Measurements from ENCODE around the gene STOML1.
A peak's percentile ranks its signal among the peaks of the same experiment; 100 is the strongest.

The STOML1 gene

GRCh38 chr15:74007820-74008371, 15.8 kb upstream of the STOML1 start:
- Histone ChIP-seq H3K79me2 (ENCODE audit: insufficient read depth, low read length) (no peaks in the 10 kb centered on the region), H3F3A (ENCODE audit: insufficient read depth, low read length) (no peaks in the 10 kb centered on the region), H3K27me3 (ENCODE audit: insufficient read depth, low read length) (no peaks in the 10 kb centered on the region), H4K20me1 (ENCODE audit: insufficient read depth, low read length) (no peaks in the 10 kb centered on the region), H3K27ac (ENCODE audit: low read depth, low read length, poor library complexity, severe bottlenecking) (peak overlapping the region; percentile 76), H3K36me3 (ENCODE audit: insufficient read depth, low read length) (peaks cover 36% of the 10 kb centered on the region), H3K4me3 (ENCODE audit: low read depth, low read length, poor library complexity, severe bottlenecking) (peak overlapping the region; percentile 12), H3K9ac (ENCODE audit: low read length) (peak overlapping the region; percentile 19; the same call in 1 of the 2 replicates), H3K4me2 (ENCODE audit: low read length) (peak overlapping the region; percentile 38; the same call in 1 of the 2 replicates), H3K9me3 (ENCODE audit: low read length) (peaks cover 6% of the 10 kb centered on the region; the same call in 1 of the 2 replicates), H3K9me2 (ENCODE audit: low read depth, low read length) (no peaks in the 10 kb centered on the region), H3K4me1 (ENCODE audit: insufficient read depth, low read length, severe bottlenecking) (peaks cover 20% of the 10 kb centered on the region), H2AFZ (ENCODE audit: low read length) (no peak overlapping the region)
- TF ChIP-seq EZH2 (IDR thresholded peaks at IDR 0.05; ENCODE audit: borderline replicate concordance, low read length) (no peak), CTCF (IDR thresholded peaks at IDR 0.05; ENCODE audit: low read length) (no peak)

DNA sequence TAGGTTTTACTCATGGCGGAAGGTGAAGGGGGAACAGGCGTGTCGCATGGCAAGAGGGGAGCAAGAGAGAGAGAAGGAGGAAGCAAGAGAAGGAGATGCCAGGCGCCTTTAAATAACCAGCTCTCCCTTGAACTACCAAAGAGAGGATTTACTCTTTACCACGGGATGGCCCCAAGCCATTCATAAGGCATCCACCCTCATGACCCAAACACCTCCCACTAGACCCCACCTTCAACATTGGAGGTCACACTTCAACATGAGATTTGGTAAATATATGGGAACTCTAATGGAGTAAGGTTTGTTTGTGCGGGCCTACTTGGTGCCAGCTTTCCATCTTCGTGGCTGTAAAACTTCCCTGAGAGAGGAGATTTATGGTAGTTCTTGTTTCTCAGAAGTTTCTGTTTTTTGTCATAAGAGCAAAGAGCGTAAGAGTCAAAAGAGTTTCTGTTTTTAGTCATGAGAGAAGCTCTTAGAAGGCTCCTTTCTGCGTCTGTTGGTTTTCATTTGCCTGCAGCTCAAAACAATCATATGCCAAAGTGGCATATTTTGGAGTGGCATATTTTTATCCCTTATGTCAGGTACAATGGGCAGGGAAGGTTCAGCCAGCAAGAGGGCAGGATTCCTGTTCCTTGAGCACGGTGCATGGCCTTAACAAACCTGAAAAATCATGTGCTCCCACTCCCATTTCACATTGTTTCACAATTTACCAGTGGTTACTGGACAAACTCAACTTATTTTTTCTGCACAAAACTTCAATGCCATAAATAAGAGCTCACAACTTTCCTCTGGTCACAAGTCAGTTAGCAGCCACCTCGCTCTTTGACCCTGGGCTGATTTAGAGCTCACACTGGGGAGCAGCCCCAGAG, 14.9 kb upstream of the STOML1 start:
- peak overlapping the region; percentile 19; the same call in 1 of the 2 replicates for H3K9ac ChIP-seq (ENCODE audit: low read length)
- TF ChIP-seq CTCF (IDR thresholded peaks at IDR 0.05; ENCODE audit: low read length) (no peak), EZH2 (IDR thresholded peaks at IDR 0.05; ENCODE audit: borderline replicate concordance, low read length) (no peak)
- H3K27ac ChIP-seq (ENCODE audit: low read depth, low read length, poor library complexity, severe bottlenecking): peak overlapping the region; percentile 76
- H3K9me3 ChIP-seq (ENCODE audit: low read length): peaks cover 6% of the 10 kb centered on the region; the same call in 1 of the 2 replicates
- peaks cover 36% of the 10 kb centered on the region for H3K36me3 ChIP-seq (ENCODE audit: insufficient read depth, low read length)
- no peak overlapping the region for H2AFZ ChIP-seq (ENCODE audit: low read length)
- H3F3A ChIP-seq (ENCODE audit: insufficient read depth, low read length): no peaks in the 10 kb centered on the region
- H3K4me1 ChIP-seq (ENCODE audit: insufficient read depth, low read length, severe bottlenecking): peaks cover 20% of the 10 kb centered on the region
- no peaks in the 10 kb centered on the region for H4K20me1 ChIP-seq (ENCODE audit: insufficient read depth, low read length)
- no peaks in the 10 kb centered on the region for H3K27me3 ChIP-seq (ENCODE audit: insufficient read depth, low read length)
- H3K4me2 ChIP-seq (ENCODE audit: low read length): peak overlapping the region; percentile 38; the same call in 1 of the 2 replicates
- no peaks in the 10 kb centered on the region for H3K9me2 ChIP-seq (ENCODE audit: low read depth, low read length)
- H3K4me3 ChIP-seq (ENCODE audit: low read depth, low read length, poor library complexity, severe bottlenecking): peak overlapping the region; percentile 12
- H3K79me2 ChIP-seq (ENCODE audit: insufficient read depth, low read length): no peaks in the 10 kb centered on the region

GRCh38 chr15:73997986-73998385, 5.9 kb upstream of the STOML1 start:
- peaks cover 32% of the 10 kb centered on the region for H3K4me1 ChIP-seq (ENCODE audit: insufficient read depth, low read length, severe bottlenecking)
- no peaks in the 10 kb centered on the region for H4K20me1 ChIP-seq (ENCODE audit: insufficient read depth, low read length)
- no peak overlapping the region for H3K9ac ChIP-seq (ENCODE audit: low read length)
- peaks cover 22% of the 10 kb centered on the region for H3K36me3 ChIP-seq (ENCODE audit: insufficient read depth, low read length)
- 0 out of 2 replicates have a peak, but pooled peaks cover 5% of the 10 kb centered on the region for H3K79me2 ChIP-seq (ENCODE audit: insufficient read depth, low read length)
- no peak overlapping the region for H3K4me3 ChIP-seq (ENCODE audit: low read depth, low read length, poor library complexity, severe bottlenecking)
- H3K4me2 ChIP-seq (ENCODE audit: low read length): no peak overlapping the region
- no peak overlapping the region for H3K27ac ChIP-seq (ENCODE audit: low read depth, low read length, poor library complexity, severe bottlenecking)
- no peaks in the 10 kb centered on the region for H3K9me2 ChIP-seq (ENCODE audit: low read depth, low read length)
- no peak overlapping the region for H2AFZ ChIP-seq (ENCODE audit: low read length)
- H3K9me3 ChIP-seq (ENCODE audit: low read length): no peaks in the 10 kb centered on the region
- TF ChIP-seq CTCF (IDR thresholded peaks at IDR 0.05; ENCODE audit: low read length) (no peak), EZH2 (IDR thresholded peaks at IDR 0.05; ENCODE audit: borderline replicate concordance, low read length) (no peak)
- no peaks in the 10 kb centered on the region for H3F3A ChIP-seq (ENCODE audit: insufficient read depth, low read length)
- H3K27me3 ChIP-seq (ENCODE audit: insufficient read depth, low read length): no peaks in the 10 kb centered on the region
